Posterior cingulate gyrus (tissue), 11 donors: ENCODE measurements around the gene EZH1.

ENCODE experiments used
- DNase-seq, 10 donors: peaks; one replicate each; pipeline versions ENCODE4 v3.0.0 to v3.0.0-alpha.2; 2020 to 2021; ENCODE audit warnings: mixed read lengths in 3 of 10
- intact Hi-C: fragments of 100-400 bp; cut with DNase I; formaldehyde crosslinking; loops from one replicate; pipeline ENCODE4 v1.15.1; 2023

EZH1 gene

GRCh38 chr17:42725143-42725542, 19.7 kb downstream of the EZH1 start:
- no peak for DNase-seq
- intact Hi-C loops = loop anchor here (10.0 kb wide), 1 partner anchor 100 kb away; the partner anchor contains the start of gene BECN1

GRCh38 chr17:42723636-42724035, 21.2 kb downstream of the EZH1 start:
- DNase-seq = no peak
- intact Hi-C loops = loop anchor here (10.0 kb wide), 1 partner anchor 101 kb away; the partner anchor contains the start of gene BECN1

- intact Hi-C loops = loop anchor here (1.0 to 10.0 kb wide), 2 partner anchors 42 to 104 kb away; partner anchors contain the start of gene BECN1
- peak in 1 of 10 donors; percentile 33 for DNase-seq
These were observed 23.8 kb downstream of the EZH1 start for GRCh38 chr17:42720996-42721583.

GRCh38 chr17:42709561-42709960, 35.3 kb downstream of the EZH1 start:
- intact Hi-C loops = no loop called here
- peak in 2 of 10 donors; percentile 5 to 32 for DNase-seq

DNA sequence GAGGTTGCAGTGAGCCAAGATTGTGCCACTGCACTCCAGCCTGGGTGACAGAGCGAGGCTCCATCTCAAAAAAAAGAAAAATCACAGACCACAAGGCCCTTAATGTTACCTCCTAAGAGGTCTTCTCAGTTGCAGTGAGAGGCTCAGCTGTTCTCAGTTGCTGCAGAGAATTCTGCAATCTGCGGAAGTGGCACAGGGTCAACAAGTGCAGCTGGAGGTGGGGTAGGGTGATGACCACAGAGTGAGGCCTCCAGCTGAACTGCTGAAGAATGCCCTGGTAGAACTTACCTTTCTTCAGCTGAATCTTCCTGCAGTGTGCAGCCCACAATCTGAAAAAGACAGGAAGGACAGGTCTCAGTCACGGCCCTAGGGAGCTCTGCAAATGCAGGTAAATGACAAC, 36.3 kb downstream of the EZH1 start:
- intact Hi-C loops = no loop called here

DNA sequence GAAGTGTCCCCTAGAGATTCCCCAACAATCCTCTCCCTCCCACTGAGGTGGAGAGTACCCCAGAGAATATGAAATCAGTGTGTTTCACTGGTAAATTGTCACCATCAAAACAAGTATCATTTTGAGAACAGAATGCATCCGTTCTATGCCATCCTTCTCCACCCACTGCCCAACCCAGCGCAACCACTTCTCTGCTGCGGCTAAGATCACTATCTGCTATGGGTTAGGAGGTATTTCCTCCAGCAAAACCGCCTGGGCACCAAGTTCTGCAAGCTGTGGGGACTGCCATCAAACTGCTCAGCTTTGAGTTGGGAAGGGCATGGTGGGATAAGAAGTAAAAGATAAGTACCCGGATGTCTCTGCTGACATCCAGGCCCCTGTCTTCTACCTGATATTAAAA, 38.1 kb downstream of the EZH1 start:
- peak in 1 of 10 donors; percentile 55 for DNase-seq
- intact Hi-C loops = no loop called here

More for the DNA sequence above, 36.3 kb downstream of the EZH1 start:
- peak in 1 of 10 donors; percentile 9 for DNase-seq

DNA sequence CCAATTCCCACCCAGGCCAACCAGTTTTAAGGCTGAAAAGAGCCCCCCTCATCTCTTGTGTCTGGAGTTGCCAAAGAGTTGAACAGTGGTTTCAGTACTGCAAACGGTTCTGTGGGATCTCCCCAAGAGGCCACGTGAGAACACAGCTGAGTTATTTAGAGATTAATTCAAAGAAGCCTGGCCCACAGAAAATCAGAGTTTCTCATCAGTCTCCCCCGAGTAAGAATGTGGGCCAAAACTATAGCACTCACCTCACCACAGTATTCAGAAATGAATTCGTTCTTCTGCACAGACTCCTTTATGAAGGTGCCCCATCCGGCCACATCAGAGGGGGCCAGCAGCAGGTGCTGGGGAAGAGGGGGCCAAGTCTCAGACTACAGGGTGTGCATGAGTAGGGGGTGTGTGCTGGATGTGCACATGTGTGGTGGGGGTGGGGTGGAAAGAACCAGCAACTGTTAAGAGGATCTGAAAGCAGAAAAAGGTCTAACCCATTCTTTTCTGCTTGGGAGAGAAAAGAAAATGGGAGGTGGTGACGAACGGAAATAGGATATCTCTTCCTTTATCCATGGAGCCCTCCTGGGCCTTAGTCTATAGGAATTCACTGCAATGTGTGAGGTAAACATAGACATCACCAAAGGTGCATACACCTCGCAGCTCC, 39.9 kb downstream of the EZH1 start:
- peak in 1 of 10 donors; percentile 20 for DNase-seq
- intact Hi-C loops = no loop called here

GRCh38 chr17:42704490-42704836, 40.4 kb downstream of the EZH1 start:
- intact Hi-C loops = no loop called here
- peak in 1 of 10 donors; percentile 16 for DNase-seq

DNA sequence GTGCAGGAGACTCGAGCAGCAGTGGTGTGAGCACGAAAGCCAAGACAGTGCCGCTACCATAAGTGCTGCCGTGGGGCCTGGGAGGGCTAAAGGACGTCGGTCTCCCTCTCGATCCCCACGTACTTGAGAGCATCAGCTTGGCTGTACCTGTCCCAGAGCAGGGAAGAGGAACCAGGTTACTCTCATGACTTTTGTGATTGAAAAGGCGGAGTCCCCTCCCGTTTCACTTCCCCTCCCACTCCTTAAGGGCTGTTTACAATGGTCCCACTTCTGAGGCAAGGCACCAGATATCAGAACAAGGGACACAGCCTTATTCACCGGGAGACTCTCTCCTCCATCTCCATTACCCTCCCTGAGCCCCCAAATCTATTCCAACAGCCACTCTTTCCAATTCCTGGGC, 42.4 kb downstream of the EZH1 start:
- DNase-seq = peak in 1 of 10 donors; percentile 9
- intact Hi-C loops = no loop called here

DNA sequence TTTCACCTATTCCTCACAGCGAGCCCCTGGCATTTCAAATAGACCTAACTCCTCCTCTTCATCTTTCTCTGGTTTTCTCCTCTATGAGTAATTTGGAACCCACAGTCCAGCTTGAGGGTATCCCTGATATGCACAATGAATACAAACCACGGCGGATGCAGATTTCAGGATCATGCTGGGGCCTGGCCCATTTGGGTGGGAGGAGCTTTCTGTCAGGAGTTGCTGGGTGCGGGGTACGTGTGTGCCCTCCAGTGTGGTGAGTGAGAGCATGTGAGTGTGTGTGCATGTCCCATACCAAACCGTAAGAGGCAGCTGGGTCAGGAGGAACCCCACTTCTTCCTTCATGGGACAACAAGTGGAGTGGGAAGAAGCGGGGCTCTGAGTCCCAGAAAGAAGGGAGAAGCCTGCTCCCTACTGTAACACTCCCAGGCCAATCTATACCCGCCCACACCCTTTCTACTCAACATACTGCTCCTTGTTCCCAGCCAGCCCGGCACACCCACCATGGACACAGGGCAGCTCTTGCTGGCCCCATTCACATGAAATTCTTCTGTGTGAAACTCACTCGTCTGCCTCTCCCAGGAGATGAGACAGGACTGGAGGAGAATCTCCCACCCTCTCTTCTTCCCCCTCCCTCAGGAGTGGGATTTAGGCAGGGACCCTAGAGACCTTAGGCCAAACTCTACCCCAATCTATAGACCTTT, 44.1 kb downstream of the EZH1 start:
- intact Hi-C loops = no loop called here
- DNase-seq = peak in 1 of 10 donors; percentile 74

- DNase-seq = no peak
- intact Hi-C loops = no loop called here
These were observed 45.5 kb downstream of the EZH1 start for GRCh38 chr17:42699415-42699740.

- intact Hi-C loops = no loop called here
- peak in 1 of 10 donors; percentile 49 for DNase-seq
These were observed 46.0 kb downstream of the EZH1 start for GRCh38 chr17:42698736-42699414.

DNA sequence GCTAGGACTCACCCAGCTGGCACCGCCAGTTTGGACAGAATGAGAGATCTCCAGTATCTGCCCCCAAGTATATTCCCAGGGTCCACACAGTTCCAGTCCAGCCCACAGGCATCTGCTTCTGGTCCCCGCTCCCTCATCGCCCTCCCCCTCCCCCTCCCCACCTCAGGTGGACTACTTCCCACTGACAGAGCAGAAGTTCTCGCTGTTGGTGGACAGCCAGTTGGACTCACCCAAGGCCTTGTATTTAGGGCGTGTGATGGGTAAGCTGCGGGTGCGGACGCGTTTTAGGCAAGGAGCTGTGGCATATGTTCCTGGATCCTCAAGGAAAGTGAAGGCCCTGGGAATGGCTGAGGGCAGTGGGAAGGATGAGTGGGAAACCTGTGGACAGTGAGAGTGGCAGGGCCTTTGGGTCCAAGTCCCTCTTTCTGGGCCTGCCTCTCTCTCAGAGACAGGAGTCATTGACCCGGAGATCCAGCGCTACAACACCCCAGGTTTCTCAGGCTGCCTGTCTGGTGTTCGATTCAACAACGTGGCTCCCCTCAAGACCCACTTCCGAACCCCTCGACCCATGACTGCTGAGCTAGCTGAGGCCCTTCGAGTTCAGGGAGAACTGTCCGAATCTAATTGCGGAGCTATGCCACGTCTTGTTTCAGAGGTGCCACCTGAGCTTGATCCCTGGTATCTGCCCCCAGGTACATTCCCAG, 47.6 kb downstream of the EZH1 start:
- intact Hi-C loops = no loop called here
- peak in 1 of 10 donors; percentile 69 for DNase-seq

DNA sequence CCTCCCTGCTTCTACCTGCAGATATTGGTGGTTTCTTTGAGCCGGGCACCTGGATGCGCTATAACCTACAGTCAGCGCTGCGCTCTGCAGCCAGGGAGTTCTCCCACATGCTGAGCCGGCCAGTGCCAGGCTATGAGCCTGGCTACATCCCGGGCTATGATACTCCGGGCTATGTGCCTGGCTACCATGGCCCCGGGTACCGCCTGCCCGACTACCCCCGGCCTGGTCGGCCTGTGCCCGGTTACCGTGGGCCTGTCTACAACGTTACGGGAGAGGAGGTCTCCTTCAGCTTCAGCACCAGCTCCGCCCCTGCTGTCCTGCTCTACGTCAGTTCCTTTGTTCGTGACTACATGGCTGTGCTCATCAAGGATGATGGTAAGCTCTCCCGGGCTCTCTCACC, 49.3 kb downstream of the EZH1 start:
- peak in 2 of 10 donors; percentile 39 to 68 for DNase-seq
- intact Hi-C loops = no loop called here

DNA sequence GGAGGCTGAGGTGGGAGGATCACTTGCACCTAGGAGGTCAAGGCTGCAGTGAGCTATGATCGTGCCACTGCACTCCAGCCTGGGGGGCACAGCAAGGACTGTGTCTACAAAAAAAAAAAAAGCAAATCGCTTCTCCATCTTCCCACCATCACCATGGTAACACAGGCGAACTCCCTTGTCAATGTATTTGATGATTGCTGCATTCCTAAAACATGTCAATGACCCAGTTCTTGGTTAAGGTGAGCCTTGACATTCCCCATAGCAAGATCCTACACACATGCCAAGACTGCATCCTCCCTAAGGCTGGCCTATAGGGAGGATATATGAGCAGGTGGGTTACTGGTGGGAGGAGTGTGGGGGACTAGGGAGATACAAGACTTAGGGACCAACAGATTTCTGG, 50.3 kb downstream of the EZH1 start:
- no peak for DNase-seq
- intact Hi-C loops = no loop called here

DNA sequence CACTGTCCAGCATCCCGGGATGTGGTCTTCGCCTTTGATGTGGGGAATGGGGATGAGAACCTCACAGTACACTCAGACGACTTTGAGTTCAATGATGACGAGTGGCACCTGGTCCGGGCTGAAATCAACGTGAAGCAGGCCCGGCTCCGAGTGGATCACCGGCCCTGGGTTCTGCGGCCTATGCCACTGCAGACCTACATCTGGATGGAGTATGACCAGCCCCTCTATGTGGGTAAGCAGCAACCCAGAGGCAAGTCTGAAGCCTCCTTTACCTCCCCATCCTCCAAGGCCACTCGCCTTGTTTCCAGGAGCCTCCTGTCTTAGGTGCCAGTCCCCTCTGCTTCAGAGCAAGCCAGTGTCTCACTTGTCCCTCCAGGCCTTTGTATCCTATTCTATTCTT, 52.4 kb downstream of the EZH1 start:
- intact Hi-C loops = no loop called here
- DNase-seq = peak in 2 of 10 donors; percentile 63 to 74

- peak in 2 of 10 donors; percentile 32 to 70 for DNase-seq
- intact Hi-C loops = no loop called here
These were observed 53.8 kb downstream of the EZH1 start for GRCh38 chr17:42691021-42691545.

DNA sequence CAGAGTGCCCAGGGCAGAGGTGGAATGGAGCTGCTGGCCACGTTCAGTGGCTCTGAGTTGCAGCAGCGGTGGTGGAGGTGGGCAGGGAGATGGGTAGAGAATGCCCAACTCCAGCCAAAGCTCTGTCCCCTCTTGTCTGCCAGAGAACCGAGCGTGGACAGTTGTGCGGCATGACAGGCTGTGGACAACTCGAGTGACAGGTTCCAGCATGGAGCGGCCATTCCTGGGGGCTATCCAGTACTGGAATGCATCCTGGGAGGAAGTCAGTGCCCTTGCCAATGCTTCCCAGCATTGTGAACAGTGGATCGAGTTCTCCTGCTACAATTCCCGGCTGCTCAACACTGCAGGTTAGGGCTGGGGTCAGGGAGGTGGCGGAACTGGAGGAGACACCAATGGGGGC, 54.2 kb downstream of the EZH1 start:
- DNase-seq = peak in 3 of 10 donors; percentile 38 to 72 (median 68)
- intact Hi-C loops = no loop called here

DNA sequence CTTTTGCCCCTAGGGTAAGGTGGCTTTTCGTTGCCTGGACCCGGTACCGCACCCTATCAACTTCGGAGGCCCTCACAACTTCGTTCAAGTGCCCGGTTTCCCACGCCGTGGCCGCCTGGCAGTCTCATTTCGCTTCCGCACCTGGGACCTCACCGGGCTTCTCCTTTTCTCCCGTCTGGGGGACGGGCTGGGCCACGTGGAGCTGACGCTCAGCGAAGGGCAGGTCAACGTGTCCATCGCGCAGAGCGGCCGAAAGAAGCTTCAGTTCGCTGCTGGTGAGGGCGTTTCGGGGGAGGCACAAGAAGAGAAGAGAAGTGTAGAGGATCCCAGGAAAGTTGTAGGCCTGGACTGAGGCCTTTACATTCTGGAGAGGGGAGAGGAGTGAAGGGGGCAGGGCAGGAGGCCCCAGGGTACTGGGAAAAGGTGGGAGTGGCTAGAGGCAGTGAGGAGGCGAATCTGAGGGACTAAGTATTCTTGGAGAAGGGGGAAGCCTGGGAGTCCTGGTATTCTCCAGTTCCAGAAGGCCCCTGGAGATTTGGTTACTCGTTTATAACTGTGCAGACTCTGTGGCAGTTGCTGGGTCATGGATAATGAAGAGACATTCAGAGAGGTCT, 57.0 kb downstream of the EZH1 start:
- peak in 1 of 10 donors; percentile 81 for DNase-seq

More for the DNA sequence above, 57.0 kb downstream of the EZH1 start:
- intact Hi-C loops = no loop called here
